ENCODE measurements around the gene CBR1. TPM values are rescaled to one million over a fixed set of nuclear protein-coding genes. Genes with fewer than 3 reads are reported as not detected.

The CBR1 gene
- total RNA-seq, 1 donor from 2014 or later, result 17.5 TPM

- no peak for DNase-seq
- ATAC-seq (ENCODE audit: low read depth), result no peak
- H3K27me3 Mint-ChIP-seq, result no peaks in the 10 kb centered on the region
- no peak for TF ChIP-seq CTCF (IDR thresholded peaks at IDR 0.05)
- H3K27ac Mint-ChIP-seq, result no peak overlapping the region
- no peaks in the 10 kb centered on the region for H3K36me3 Mint-ChIP-seq (ENCODE audit: low read depth)
- intact Hi-C loops (cut with micrococcal nuclease), result loop anchor here (10.0 kb wide), 1 partner anchor 183 kb away; no protein-coding TSS in a partner anchor
- no peak overlapping the region for H3K4me3 Mint-ChIP-seq
- no peaks in the 10 kb centered on the region for H3K9me3 Mint-ChIP-seq
- peaks cover 28% of the 10 kb centered on the region for H3K4me1 Mint-ChIP-seq
- ChIA-PET CTCF (interaction anchor here (1.2 kb wide), 1 partner anchor 8 kb away, joined by 3 read pairs; no protein-coding TSS in a partner anchor), POLR2A (interaction anchor here (0.5 to 0.6 kb wide), 2 partner anchors 11 to 38 kb away, joined by 3 to 4 read pairs; no protein-coding TSS in a partner anchor)
Measured at GRCh38 chr21:36117286-36117741, 47.5 kb downstream of the CBR1 start.

- intact Hi-C loops (cut with micrococcal nuclease), result no loop called here
- Mint-ChIP-seq H3K27me3 (no peaks in the 10 kb centered on the region), H3K36me3 (ENCODE audit: low read depth) (no peaks in the 10 kb centered on the region), H3K4me3 (no peak overlapping the region), H3K9me3 (no peaks in the 10 kb centered on the region), H3K27ac (no peak overlapping the region), H3K4me1 (peaks cover 7% of the 10 kb centered on the region)
- no peak for DNase-seq
- POLR2A ChIA-PET, result interaction anchor here (0.6 kb wide), 1 partner anchor 1426 kb away, joined by 4 read pairs; no protein-coding TSS in a partner anchor
- TF ChIP-seq CTCF (IDR thresholded peaks at IDR 0.05), result no peak
- ATAC-seq (ENCODE audit: low read depth), result no peak
- CTCF ChIA-PET, result no interaction called here
Measured at GRCh38 chr21:36120304-36120888, 50.6 kb downstream of the CBR1 start.

Other genes starting within 250 kb of the CBR1 start
- 31.6 and 40.4 TPM in 2 replicates for gene SETD4, start 9.5 kb upstream of the CBR1 start, total RNA-seq
- gene CBR3, start 65.1 kb downstream of the CBR1 start, total RNA-seq, result 4.7 and 5.4 TPM in 2 replicates
- gene DOP1B, start 86.8 kb downstream of the CBR1 start, total RNA-seq, result 31.2 and 33.9 TPM in 2 replicates

Measured in activated B cell treated with CpG ODN at 0.5 μM for 24 hours (primary cell).